Gastrocnemius medialis (tissue), 4 donors: Measurements from ENCODE around the gene POMGNT1. TPM values are rescaled to one million over a fixed set of nuclear protein-coding genes. Genes with fewer than 3 reads are reported as not detected.
A peak's percentile ranks its signal among the peaks of the same experiment; 100 is the strongest.
"Not testable (repeated sequence)": the region's sequence is repeated elsewhere in the genome, so short reads cannot be mapped to it uniquely, and the experiment has no call there.

ENCODE experiments used
- ATAC-seq, 2 donors: fragments of 150-250 bp; one replicate each; pipeline ENCODE4 v1.9.1; 2016
- DNase-seq, 2 donors: peaks; one replicate each; pipeline ENCODE4 v3.0.0-alpha.2; 2019
- H3K27ac ChIP-seq, 4 donors: fragments of 200-600 bp; sonication (generic); 1 replicate in 1 of 4; 2 replicates in 3 of 4; pipeline ENCODE4 v1.5.1; 2016 to 2018; ENCODE audit warnings: mild to moderate bottlenecking in 2 of 4, moderate library complexity in 1 of 4
- H3K27me3 ChIP-seq, 3 donors: fragments of 200-600 bp; sonication (generic) in 2 of 3; 1 replicate in 1 of 3; 2 replicates in 2 of 3; pipeline versions ENCODE4 v1.5.1 to v1.6.0; 2016 to 2019; ENCODE audit warnings: mild to moderate bottlenecking in 1 of 3, moderate library complexity in 1 of 3
- H3K36me3 ChIP-seq, 2 donors: fragments of 200-600 bp; sonication (generic) in 1 of 2; one replicate each; pipeline ENCODE4 v1.5.1; 2017 to 2018
- H3K4me1 ChIP-seq, 2 donors: fragments of 200-600 bp; sonication (generic) in 1 of 2; one replicate each; pipeline ENCODE4 v1.5.1; 2016 to 2017; ENCODE audit warnings: mild to moderate bottlenecking in 2 of 2
- H3K4me3 ChIP-seq, 4 donors: fragments of 200-600 bp; sonication (generic) in 3 of 4; 1 replicate in 1 of 4; 2 replicates in 3 of 4; pipeline ENCODE4 v1.5.1; 2016 to 2019; ENCODE audit warnings: mild to moderate bottlenecking in 2 of 4
- H3K9me3 ChIP-seq, 3 donors: fragments of 200-600 bp; sonication (generic) in 2 of 3; 1 replicate in 1 of 3; 2 replicates in 2 of 3; pipeline ENCODE4 v1.5.1; 2016 to 2019
- CTCF ChIP-seq, 5 experiments: fragments of 450-650 bp in 3 of 5; fragments of 200-600 bp in 2 of 5; sonication (generic) in 2 of 5; IDR thresholded peaks in 4 of 5; conservative IDR thresholded peaks in 1 of 5; 1 replicate in 4 of 5; 2 replicates in 1 of 5; pipeline ENCODE4 v1.5.1; 2016 to 2019; ENCODE audit warnings: antibody characterized with exemption in 5 of 5, mild to moderate bottlenecking in 3 of 5, moderate library complexity in 3 of 5
- POLR2A ChIP-seq, 2 donors: fragments of 450-650 bp; IDR thresholded peaks; one replicate each; pipeline ENCODE4 v1.6.1; 2017; ENCODE audit warnings: antibody characterized with exemption in 2 of 2, mild to moderate bottlenecking in 2 of 2, moderate library complexity in 2 of 2
- in situ Hi-C, 4 donors: fragments of 200-750 bp; cut with MboI; loops; one replicate each; pipeline versions ENCODE4 v1.15.0 to v1.8.0; 2017; ENCODE audit warnings: low sequenced_read_pairs in 4 of 4
- intact Hi-C: fragments of 100-400 bp; cut with DNase I; formaldehyde crosslinking; loops from one replicate; pipeline ENCODE4 v1.15.1; 2023; ENCODE audit warnings: low total_unique reads
- total RNA-seq, 4 donors: library from RNA; depleted of rRNA; stranded (reverse); fragments of >200 nt; gene quantifications; one replicate each; pipeline versions ENCODE4 v1.1.0 to v1.2.3, GENCODE V29; 2016

Gene POMGNT1
- total RNA-seq, 4 donors from 2014 or later = 66.2 to 107 (median 92.2) TPM

GRCh38 chr1:46244656-46245371 lies 46.6 kb upstream of the POMGNT1 start:
- no peak for ATAC-seq
- TF ChIP-seq CTCF (IDR thresholded peaks at IDR 0.05 in 4 of 5, conservative IDR thresholded peaks at IDR 0.05 in 1 of 5) (peak in 1 of 5 experiments; percentile 28), POLR2A (IDR thresholded peaks at IDR 0.05) (no peak)
- in situ Hi-C loops = no loop called here
- intact Hi-C loops = no loop called here
- Histone ChIP-seq H3K9me3 (no peaks in the 10 kb centered on the region), H3K36me3 (no peaks in the 10 kb centered on the region), H3K27me3 (no peaks in the 10 kb centered on the region), H3K4me3 (no peak overlapping the region), H3K27ac (no peak overlapping the region), H3K4me1 (peaks cover 8 to 10% of the 10 kb centered on the region in 2 donors)
- DNase-seq = no peak

GRCh38 chr1:46243831-46244230 lies 45.6 kb upstream of the POMGNT1 start:
- H3K4me1 ChIP-seq = peaks cover 8 to 10% of the 10 kb centered on the region in 2 donors
- ATAC-seq, intact Hi-C loops, DNase-seq, in situ Hi-C loops, H3K4me3 ChIP-seq, H3K36me3 ChIP-seq, H3K27me3 ChIP-seq, H3K9me3 ChIP-seq, H3K27ac ChIP-seq: not testable (repeated sequence)

GRCh38 chr1:46242918-46243317 lies 44.7 kb upstream of the POMGNT1 start:
- ATAC-seq = no peak
- in situ Hi-C loops = no loop called here

GRCh38 chr1:46241733-46242132 lies 43.5 kb upstream of the POMGNT1 start:
- DNase-seq, H3K36me3 ChIP-seq, H3K27ac ChIP-seq, H3K4me3 ChIP-seq, H3K27me3 ChIP-seq, H3K9me3 ChIP-seq, in situ Hi-C loops, H3K4me1 ChIP-seq, ATAC-seq, intact Hi-C loops: not testable (repeated sequence)

More at GRCh38 chr1:46242918-46243317, 44.7 kb upstream of the POMGNT1 start:
- Histone ChIP-seq H3K4me3 (no peak overlapping the region), H3K9me3 (no peaks in the 10 kb centered on the region), H3K36me3 (no peaks in the 10 kb centered on the region), H3K4me1 (peaks cover 5 to 8% of the 10 kb centered on the region in 2 donors), H3K27me3 (no peaks in the 10 kb centered on the region), H3K27ac (no peak overlapping the region)
- intact Hi-C loops = no loop called here
- DNase-seq = no peak
- TF ChIP-seq POLR2A (IDR thresholded peaks at IDR 0.05) = no peak
- TF ChIP-seq CTCF (IDR thresholded peaks at IDR 0.05 in 4 of 5, conservative IDR thresholded peaks at IDR 0.05 in 1 of 5) = no peak

- H3K27me3 ChIP-seq, H3K36me3 ChIP-seq, in situ Hi-C loops, ATAC-seq, H3K4me1 ChIP-seq, DNase-seq, intact Hi-C loops, H3K27ac ChIP-seq, H3K9me3 ChIP-seq, H3K4me3 ChIP-seq: not testable (repeated sequence)
Observed at GRCh38 chr1:46238865-46239264, 40.6 kb upstream of the POMGNT1 start.

- intact Hi-C loops = no loop called here
- no peak for TF ChIP-seq POLR2A (IDR thresholded peaks at IDR 0.05)
- no peak for TF ChIP-seq CTCF (IDR thresholded peaks at IDR 0.05 in 4 of 5, conservative IDR thresholded peaks at IDR 0.05 in 1 of 5)
- no peaks in the 10 kb centered on the region for H3K4me1 ChIP-seq
- in situ Hi-C loops = no loop called here
- H3K27ac ChIP-seq = no peak overlapping the region
- no peak for DNase-seq
- no peaks in the 10 kb centered on the region for H3K27me3 ChIP-seq
- no peaks in the 10 kb centered on the region for H3K9me3 ChIP-seq
- H3K4me3 ChIP-seq = no peak overlapping the region
- no peaks in the 10 kb centered on the region for H3K36me3 ChIP-seq
- no peak for ATAC-seq
Observed at GRCh38 chr1:46236882-46237281, 38.6 kb upstream of the POMGNT1 start.

GRCh38 chr1:46231231-46231630 lies 33.0 kb upstream of the POMGNT1 start:
- intact Hi-C loops, in situ Hi-C loops, H3K4me3 ChIP-seq, H3K27ac ChIP-seq, H3K27me3 ChIP-seq, ATAC-seq, H3K9me3 ChIP-seq, H3K36me3 ChIP-seq, DNase-seq, H3K4me1 ChIP-seq: not testable (repeated sequence)
